ENCODE results near the gene INTS14. TPM values are rescaled to one million over a fixed set of nuclear protein-coding genes. Genes with fewer than 3 reads are reported as not detected.

Gene INTS14
- total and polyA plus RNA-seq, 8 donors, result 32.3 to 50.9 (median 49.1) TPM

- DNase-seq (no peak), ATAC-seq (no peak)
- Histone ChIP-seq H3K36me3 (peaks cover 0 to 7% of the 10 kb centered on the region in 2 donors), H3K9me3 (no peaks in the 10 kb centered on the region), H3K27me3 (no peaks in the 10 kb centered on the region), H3K4me1 (no peaks in the 10 kb centered on the region), H3K4me3 (no peak overlapping the region), H3K27ac (no peak overlapping the region)
- no peak for TF ChIP-seq CTCF (IDR thresholded peaks at IDR 0.05)
- intact Hi-C loops (cut with DNase I), result no loop called here
Observed at GRCh38 chr15:65646486-65646885, 35.6 kb upstream of the INTS14 start.

GRCh38 chr15:65645392-65645791 is 34.5 kb upstream of the INTS14 start:
- no peaks in the 10 kb centered on the region for H3K36me3 ChIP-seq
- DNase-seq (no peak), ATAC-seq (no peak)
- no peak for TF ChIP-seq CTCF (IDR thresholded peaks at IDR 0.05)
- no peaks in the 10 kb centered on the region for H3K9me3 ChIP-seq
- H3K4me3 ChIP-seq, result no peak overlapping the region
- no peak overlapping the region for H3K27ac ChIP-seq
- H3K27me3 ChIP-seq, result no peaks in the 10 kb centered on the region
- intact Hi-C loops (cut with DNase I), result no loop called here
- no peaks in the 10 kb centered on the region for H3K4me1 ChIP-seq

GRCh38 chr15:65644282-65644681 is 33.4 kb upstream of the INTS14 start:
- TF ChIP-seq CTCF (IDR thresholded peaks at IDR 0.05), result no peak
- intact Hi-C loops (cut with DNase I), result no loop called here
- Histone ChIP-seq H3K9me3 (no peaks in the 10 kb centered on the region), H3K4me3 (no peak overlapping the region), H3K27me3 (no peaks in the 10 kb centered on the region), H3K4me1 (no peaks in the 10 kb centered on the region), H3K27ac (no peak overlapping the region), H3K36me3 (no peaks in the 10 kb centered on the region)
- DNase-seq, result no peak
- ATAC-seq, result no peak

GRCh38 chr15:65642594-65642993 is 31.7 kb upstream of the INTS14 start:
- intact Hi-C loops (cut with DNase I), result no loop called here
- no peak for TF ChIP-seq CTCF (IDR thresholded peaks at IDR 0.05)
- peaks cover 7 to 10% of the 10 kb centered on the region in 2 donors for H3K4me1 ChIP-seq
- DNase-seq (no peak), ATAC-seq (no peak)
- no peak overlapping the region for H3K27ac ChIP-seq
- no peak overlapping the region for H3K4me3 ChIP-seq
- no peaks in the 10 kb centered on the region for H3K27me3 ChIP-seq
- H3K36me3 ChIP-seq, result no peaks in the 10 kb centered on the region
- H3K9me3 ChIP-seq, result no peaks in the 10 kb centered on the region

GRCh38 chr15:65641768-65642475 is 31.0 kb upstream of the INTS14 start:
- intact Hi-C loops (cut with DNase I), result no loop called here
- no peak for ATAC-seq
- peak in 1 of 4 donors; percentile 44 for DNase-seq
- Histone ChIP-seq H3K9me3 (no peaks in the 10 kb centered on the region), H3K4me3 (no peak overlapping the region), H3K27ac (no peak overlapping the region), H3K4me1 (peaks cover 7 to 10% of the 10 kb centered on the region in 2 donors), H3K27me3 (no peaks in the 10 kb centered on the region), H3K36me3 (no peaks in the 10 kb centered on the region)
- TF ChIP-seq CTCF (IDR thresholded peaks at IDR 0.05), result no peak

All from left lung (tissue), 10 donors.